Measurements from ENCODE around the gene RAD51B.

- TF ChIP-seq CTCF (conservative IDR thresholded peaks at IDR 0.05; ENCODE audit: low read depth, low read length) (no peak), EZH2 (IDR thresholded peaks at IDR 0.05; ENCODE audit: low read length, unreplicated experiment) (no peak)
Observed at GRCh38 chr14:68696266-68696665, 876.7 kb downstream of the RAD51B start.

Measured in PC-3 (cell line).